NOMO-1 treated with DMSO at 0.1 percent for 48 hours (cell line): ENCODE data around the gene IL9.
"Not testable (repeated sequence)": the region's sequence is repeated elsewhere in the genome, so short reads cannot be mapped to it uniquely, and the experiment has no call there.

Source experiments
- DNase-seq: peaks from one replicate; lab custom pipeline; 2025; ENCODE audit not compliant: unreplicated experiment; lab: John Stamatoyannopoulos, UW

The IL9 gene

GRCh38 chr5:135869935-135870334 is 25.7 kb downstream of the IL9 start:
- no peak for DNase-seq

GRCh38 chr5:135869276-135869675 is 26.4 kb downstream of the IL9 start:
- DNase-seq = no peak

- no peak for DNase-seq
These were observed 27.0 kb downstream of the IL9 start for GRCh38 chr5:135868681-135869080.

- DNase-seq = no peak
These were observed 28.0 kb downstream of the IL9 start for GRCh38 chr5:135867599-135867998.

- DNase-seq = no peak
These were observed 29.6 kb downstream of the IL9 start for GRCh38 chr5:135866016-135866415.

- no peak for DNase-seq
These were observed 30.9 kb downstream of the IL9 start for GRCh38 chr5:135864503-135865435.

- DNase-seq = no peak
These were observed 32.9 kb downstream of the IL9 start for GRCh38 chr5:135862744-135863143.

GRCh38 chr5:135862086-135862485 is 33.6 kb downstream of the IL9 start:
- no peak for DNase-seq

GRCh38 chr5:135861641-135862040 is 34.0 kb downstream of the IL9 start:
- DNase-seq = no peak

GRCh38 chr5:135859641-135860040 is 36.0 kb downstream of the IL9 start:
- DNase-seq = no peak

- DNase-seq = not testable (repeated sequence)
These were observed 36.5 kb downstream of the IL9 start for GRCh38 chr5:135859186-135859585.

GRCh38 chr5:135857630-135858311 is 37.9 kb downstream of the IL9 start:
- DNase-seq = no peak

- DNase-seq = no peak
These were observed 43.5 kb downstream of the IL9 start for GRCh38 chr5:135851915-135852845.

- DNase-seq = no peak
These were observed 44.3 kb downstream of the IL9 start for GRCh38 chr5:135851186-135851914.

GRCh38 chr5:135850671-135851070 is 45.0 kb downstream of the IL9 start:
- no peak for DNase-seq

- no peak for DNase-seq
These were observed 45.4 kb downstream of the IL9 start for GRCh38 chr5:135850231-135850630.

GRCh38 chr5:135847976-135848375 is 47.7 kb downstream of the IL9 start:
- no peak for DNase-seq

- no peak for DNase-seq
These were observed 49.3 kb downstream of the IL9 start for GRCh38 chr5:135846311-135846710.

- no peak for DNase-seq
These were observed 51.9 kb downstream of the IL9 start for GRCh38 chr5:135843571-135844337.

- DNase-seq = no peak
These were observed 52.9 kb downstream of the IL9 start for GRCh38 chr5:135842737-135843136.
